HG03469 (cell line): ENCODE measurements around the gene AAK1.
"Not testable (repeated sequence)": the region's sequence is repeated elsewhere in the genome, so short reads cannot be mapped to it uniquely, and the experiment has no call there.

Experiments
- ATAC-seq: cut with Tn5 transposase; IDR thresholded peaks from one replicate; pipeline ENCODE4 v1.9.1; 2021; ENCODE audit warnings: mild to moderate bottlenecking, moderate library complexity, moderate number of reproducible peaks; ENCODE audit not compliant: unreplicated experiment

AAK1 gene

DNA sequence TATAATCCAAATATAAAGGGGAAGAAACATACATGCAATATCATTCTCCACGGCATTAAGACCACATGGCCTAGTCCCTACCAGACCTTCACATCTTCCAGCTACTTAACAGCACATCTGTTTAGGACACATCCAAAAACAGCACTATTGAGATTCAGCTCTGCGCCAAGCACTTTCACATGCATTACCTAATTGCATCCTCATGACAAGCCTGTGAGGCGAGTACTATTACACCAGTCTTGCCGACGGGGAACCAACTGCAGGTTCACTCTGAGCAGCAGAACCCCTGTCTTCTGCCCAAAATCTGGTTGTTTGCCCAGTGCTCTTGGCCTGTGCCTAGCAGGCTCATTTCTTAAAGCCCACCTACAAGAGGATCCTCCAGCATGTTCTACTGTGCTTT, 66.7 kb downstream of the AAK1 start:
- no peak for ATAC-seq

DNA sequence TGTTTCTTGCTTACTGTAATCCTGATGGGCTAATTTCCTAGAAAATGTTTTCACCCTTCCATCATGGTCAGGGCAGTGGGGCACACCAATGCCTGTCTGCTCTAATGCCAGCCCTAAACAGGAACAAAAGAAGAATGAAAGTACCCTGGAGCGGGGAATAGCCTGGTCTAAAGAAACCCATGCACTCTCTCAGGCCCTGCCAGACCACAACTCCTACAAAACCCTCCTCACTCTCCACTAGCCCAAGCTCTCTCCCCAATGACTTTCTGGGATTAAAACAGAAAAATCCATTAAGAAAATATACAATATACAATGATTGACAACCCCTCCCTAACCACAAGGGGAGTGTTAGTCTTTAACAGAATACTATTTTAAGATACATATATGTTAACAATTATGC, 67.6 kb downstream of the AAK1 start:
- no peak for ATAC-seq

DNA sequence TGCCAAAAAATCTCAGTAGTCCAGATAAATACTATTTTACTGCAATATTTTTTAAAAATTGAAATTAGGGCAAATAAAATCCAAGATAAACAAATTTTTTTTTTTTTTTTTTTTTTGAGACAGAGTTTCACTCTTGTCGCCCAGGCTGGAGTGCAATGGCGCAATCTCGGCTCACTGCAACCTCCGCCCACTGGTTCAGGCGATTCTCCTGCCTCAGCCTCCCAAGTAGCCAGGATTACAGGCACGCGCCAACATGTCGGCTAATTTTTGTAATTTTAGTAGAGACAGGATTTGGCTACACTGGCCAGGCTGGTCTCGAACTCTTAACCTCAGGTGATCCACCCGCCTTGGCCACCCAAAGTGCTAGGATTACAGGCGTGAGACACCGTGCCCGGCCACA, 68.2 kb downstream of the AAK1 start:
- not testable (repeated sequence) for ATAC-seq

DNA sequence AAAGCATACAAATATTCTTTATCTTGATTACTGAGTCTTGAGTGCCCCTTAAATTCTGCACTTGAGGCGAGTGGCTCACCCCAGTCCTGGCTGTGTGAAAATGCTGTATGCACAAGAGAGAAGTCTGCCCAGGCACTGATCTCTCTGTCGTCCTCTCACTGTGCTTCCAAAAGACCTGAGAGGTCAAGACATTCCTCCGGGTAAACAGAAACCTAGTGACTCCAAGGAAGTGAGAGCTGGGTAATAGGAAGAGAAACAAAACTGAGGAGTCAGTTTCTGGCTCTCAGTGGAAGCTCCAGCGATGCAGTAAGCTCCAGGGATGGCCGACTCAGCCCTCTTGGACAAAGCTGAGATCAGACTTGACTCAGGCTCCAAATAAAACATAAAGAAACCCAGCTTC, 70.9 kb downstream of the AAK1 start:
- no peak for ATAC-seq

DNA sequence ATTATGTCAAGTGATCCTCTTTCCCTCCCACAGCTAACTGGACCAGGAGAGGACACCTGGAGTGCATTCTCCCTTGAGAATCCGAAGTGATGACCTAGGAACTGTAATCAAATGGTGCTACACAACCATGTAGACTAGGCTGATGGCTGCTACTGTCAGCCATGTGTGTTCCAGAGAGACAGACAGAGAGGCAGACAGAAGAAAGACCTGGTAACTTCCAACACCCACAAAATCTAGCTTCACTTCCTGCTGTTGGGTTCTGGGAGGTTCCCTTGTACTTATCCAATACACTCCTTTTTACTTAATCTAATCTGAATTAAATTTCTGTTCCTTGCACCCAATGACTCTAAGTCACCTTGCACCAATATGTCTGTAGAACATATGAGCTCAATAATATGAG, 72.3 kb downstream of the AAK1 start:
- ATAC-seq: no peak

DNA sequence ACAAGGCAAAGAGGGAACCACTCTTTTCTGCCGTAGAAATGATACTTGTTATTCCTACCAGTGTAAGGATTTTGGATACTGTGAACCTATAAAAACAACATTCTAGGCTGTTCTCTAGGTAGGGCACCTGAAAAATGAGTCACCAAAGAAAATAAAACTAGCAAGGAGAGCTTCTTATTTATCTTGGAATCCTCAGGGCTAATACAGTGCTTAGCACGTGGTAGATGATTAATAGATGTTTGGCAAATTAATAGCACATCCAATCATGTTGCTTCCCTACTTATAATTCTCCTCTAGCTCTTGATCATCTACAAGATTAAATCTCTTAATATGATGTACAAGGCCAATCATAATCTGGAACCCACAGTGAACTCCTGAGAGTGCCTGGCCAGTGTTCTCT, 73.1 kb downstream of the AAK1 start:
- no peak for ATAC-seq

DNA sequence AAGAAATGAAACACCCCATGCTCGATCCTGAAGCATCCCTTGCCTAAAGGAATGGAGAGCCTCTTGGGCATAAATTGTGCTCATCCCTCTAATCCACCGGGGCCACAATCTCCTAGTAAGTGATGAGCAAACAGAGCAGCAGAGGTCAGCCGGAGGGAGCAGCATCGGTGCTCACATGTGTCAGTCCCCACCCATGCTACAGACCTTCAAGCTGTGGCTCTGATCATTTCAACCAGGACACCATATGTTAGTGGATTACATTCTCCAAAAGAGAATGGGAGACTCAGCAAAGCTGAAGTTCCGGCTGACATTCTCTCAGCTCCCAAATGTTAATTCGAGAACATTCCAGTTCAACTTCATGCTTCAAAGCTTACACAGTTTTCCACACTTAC, 75.6 kb downstream of the AAK1 start:
- ATAC-seq: no peak

DNA sequence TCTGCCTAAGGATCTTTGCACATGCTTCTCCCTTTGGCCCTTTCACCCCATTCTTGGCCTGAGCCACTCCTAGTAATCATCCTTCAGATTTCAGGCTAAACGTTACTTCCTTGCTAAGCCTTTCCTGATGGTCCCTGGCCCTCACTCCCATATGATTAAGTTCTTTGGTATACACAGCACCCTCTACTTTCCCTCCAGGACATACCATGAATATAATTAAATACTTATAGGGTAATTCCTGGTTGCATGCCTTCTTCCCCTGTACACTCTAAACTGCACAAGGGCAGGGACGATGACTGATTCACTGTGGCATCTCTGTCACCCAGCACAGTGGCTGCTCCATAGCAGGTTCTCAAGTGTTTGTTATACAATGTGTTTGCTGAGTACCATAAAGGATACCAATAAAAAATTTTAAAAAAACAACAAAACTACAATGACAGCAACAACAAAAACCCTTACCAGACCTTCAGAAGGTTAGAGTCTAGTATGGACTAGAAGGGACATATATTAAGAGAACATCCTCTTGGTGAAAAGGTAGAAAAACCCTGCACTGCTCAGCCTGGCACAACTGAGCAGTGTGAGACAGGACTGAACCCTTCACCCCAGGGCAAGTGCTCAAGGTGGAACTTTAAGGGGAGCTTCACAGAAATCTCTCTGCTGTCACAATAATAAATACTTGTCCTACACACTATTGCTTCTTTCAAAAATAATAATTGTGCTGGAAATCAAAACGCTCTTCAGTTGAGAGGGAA, 76.2 kb downstream of the AAK1 start:
- ATAC-seq: no peak

DNA sequence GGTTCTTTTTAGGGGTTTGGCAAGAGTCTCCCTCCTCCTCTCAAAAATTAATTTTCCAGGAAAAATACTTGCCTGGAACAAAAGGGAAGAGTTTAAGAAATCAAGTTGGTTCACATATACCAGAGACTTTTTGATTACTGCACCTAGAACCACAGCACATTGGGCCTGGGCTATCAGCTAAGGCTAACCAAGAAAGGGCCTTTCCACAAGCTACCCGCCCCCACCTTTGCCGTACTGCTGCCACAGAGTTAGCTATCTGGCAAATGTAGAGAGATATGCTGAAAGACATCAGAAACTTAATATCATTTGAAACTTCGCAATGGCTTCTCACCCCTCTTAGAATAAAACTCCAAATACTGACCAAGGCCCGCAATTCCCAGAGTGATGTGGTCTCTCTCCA, 76.9 kb downstream of the AAK1 start:
- ATAC-seq: no peak

DNA sequence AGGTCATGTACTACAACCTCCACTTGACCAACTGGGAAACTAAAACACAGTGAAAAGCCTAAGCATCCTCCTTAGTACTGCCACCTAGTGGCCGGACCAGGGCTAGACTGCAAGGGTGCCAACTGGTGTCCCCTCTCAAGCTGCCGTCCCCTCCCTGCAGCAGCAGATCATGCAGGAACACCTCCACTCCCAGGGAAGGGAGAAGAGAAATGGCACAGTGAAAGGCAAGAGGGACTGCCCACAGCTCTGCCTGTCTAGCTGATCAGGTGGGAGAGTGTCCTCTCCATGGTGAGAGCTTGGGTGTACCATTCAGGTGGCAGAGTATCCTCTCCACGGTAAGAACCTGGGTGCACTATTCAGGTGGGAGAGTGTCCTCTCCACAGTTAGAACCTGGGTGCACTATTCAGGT, 78.1 kb downstream of the AAK1 start:
- no peak for ATAC-seq

DNA sequence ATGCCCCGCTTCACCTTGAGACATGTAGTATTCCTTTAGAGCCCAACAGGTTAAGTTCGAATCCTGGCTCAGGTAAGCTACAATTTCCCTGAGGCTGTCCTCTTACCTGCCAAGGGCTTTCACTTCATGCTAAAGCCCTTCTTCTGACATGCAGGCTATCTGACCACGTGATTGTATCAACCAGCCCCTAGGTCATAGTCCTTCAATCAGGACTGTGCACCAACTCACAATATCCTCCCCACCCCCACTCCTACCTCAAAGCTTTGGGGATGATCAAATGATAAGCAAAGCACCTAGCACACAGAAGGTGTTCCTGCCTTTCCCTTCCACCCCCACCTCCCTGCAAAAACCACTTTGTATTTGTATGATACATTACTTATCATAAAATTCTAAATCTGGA, 78.9 kb downstream of the AAK1 start:
- no peak for ATAC-seq

DNA sequence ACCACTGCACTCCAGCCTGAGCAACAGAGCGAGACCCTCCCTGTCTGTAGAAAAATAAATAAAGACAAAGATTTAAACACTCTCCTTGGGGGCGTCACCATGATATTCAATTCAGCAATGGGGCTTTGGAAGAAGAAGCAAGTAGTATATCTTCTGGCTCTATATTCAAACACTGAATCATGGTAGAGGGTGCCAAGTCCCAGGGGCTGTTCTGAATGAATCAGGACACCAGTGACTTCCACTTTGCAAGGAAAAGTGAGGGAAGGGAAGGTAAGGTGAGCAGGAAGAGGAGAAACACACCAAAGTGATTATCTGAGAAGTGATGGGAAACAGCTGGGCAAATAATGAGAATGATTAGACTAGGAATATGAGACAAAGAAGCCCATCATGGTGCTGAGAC, 80.5 kb downstream of the AAK1 start:
- ATAC-seq: no peak

DNA sequence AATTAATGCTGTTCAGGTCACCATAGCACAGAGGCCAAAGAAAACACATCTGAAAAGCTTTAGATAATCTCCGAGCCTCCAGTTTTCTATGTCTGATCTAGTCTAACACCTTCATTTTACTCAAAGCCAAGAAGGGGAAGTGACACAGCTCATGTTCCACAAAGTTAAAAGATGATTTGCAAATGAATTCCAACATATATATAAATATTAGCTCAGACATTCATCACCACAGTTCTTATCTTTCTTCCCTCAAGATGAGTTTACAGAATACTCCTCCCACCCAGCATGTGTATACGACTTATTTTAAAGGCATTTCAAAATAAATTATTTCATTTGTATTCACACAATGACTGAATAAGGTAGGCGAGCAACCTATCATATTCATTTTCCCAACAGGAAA, 82.4 kb downstream of the AAK1 start:
- no peak for ATAC-seq

DNA sequence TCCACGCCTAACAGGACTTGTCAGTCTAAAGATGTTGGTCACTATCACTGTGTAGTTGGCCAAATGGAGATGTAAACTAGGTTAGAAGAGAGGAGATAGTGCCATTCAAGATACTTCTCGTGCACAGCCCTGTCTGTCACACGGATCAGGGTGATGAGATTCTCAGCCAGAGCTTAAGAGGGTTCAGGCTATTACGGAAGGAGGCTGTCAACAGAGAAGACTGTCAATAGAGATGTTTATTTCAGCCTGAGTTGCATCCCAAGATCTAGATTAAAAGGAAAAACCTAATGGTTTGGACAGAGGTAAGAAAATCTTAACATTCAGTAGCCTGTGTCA, 83.4 kb downstream of the AAK1 start:
- peak; percentile 5 for ATAC-seq

DNA sequence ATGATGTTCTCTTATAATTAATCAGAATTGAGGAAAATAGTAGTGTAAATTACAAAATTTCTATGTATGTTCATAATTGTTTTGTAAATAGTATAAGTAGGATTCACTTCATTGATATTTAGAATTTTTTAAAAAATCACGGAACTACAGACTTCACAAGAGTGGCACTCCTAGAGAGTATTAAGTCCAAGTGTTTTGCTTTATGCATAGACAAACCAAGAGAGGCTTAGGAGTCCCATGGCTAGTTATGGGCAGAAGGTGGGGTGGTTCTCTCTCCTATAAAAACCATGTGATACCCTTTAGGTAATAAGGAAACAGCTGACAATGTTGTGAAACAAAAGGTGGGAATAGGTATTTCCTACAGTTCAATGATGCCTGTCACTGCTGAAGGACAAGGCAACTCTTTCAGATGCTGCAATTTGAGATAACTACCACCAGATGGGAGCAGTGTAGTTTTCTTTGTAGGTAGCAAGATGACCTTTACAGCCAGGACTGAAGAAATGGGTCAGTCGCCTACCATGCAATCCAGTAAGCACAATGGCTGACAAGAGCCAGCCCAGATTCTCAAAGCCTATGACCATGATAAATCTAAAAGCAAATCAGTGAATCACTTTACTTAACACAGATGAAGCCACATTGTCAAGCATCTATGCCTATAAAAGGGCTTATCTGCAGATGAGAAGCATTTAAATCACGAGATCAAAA, 83.9 kb downstream of the AAK1 start:
- peak; percentile 51 for ATAC-seq

DNA sequence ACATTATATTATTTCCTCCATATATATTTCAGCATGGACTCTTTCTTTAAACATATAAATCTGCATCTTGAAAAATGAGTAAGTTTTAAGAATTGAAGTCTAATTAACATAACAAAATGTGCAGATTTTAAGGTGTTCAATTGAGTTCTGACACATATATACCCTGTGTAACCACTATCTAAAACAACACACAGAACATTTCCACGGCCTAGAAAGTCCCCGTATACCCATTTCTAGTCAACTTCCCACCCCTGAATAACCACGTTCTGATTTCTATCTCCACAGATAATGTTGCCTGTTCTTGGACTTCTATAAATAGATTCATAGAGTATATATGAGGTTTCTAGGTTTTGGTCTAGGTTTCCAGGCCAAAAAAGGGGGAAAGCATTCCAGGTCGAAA, 87.5 kb downstream of the AAK1 start:
- no peak for ATAC-seq

DNA sequence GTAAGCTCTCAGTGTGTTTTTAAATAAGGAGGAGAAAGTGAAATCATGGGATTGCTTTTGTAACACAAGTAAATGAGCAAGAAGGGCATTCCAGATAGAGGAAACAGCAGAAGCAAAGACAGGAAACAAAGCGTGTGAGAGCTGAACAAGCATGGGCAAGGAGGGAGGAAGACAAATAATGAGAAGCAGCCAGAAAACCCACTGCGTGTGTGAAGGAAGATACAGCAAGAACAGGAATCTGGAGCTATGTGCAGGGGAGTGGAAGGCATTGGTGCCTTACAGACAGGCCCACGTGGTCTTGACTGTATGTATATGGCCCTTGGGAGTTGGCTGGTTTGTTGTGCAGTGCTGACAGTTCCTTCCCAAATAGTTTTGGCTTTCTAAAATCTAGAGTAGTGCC, 88.6 kb downstream of the AAK1 start:
- no peak for ATAC-seq

DNA sequence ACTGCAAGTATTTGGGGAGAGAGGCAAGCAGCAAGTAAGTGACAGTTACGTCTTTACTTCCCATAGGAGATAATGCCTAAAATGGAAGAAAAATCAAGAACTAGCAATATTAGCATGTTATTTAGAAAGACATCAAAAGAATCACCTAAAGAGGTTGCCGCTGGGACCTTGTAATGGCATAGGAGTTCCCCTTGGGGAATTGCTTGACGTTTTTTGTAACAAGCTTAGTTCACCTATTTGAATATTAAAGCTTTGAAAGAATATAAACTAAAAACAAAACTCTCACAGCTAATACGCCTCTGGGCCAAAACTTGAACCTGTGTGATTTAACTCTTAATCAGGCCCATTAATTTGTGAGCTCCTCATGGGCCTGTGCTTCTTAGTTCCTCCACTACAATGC, 89.0 kb downstream of the AAK1 start:
- no peak for ATAC-seq

DNA sequence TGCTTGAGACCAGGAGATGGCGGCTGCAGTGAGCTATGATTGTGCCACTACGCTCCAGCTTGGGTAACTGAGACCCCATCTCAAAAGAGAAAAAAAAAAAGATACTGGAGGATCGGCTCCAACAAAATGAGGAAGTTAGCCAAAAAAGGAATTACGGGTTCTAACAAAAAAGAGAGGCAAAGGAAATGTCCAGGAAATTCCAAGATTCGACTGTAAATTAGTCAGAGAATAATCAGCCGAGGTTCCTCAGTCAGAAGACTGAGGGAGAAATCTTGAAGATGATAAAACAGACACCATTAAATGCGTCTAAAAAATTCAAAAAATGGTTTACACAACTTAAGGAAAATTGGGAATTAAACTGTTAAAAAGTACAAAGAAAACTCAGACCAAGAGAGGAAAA, 89.5 kb downstream of the AAK1 start:
- no peak for ATAC-seq

DNA sequence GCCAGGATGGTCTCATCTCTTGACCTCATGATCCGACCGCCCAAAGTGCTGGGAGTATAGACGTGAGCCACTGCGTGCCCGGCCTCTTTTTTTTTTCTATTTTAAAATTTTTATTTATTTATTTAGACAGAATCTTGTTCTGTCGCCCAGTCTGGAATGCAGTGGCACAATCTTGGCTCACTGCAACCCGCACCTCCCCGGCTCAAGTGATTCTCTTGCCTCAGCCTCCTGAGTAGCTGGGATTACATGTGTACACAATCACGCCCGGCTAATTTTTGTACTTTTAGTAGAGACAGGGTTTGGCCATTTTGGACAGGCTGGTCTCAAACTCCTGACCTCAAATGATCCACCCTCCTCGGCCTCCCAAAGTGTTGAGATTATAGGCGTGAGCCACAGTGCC, 93.0 kb downstream of the AAK1 start:
- not testable (repeated sequence) for ATAC-seq

DNA sequence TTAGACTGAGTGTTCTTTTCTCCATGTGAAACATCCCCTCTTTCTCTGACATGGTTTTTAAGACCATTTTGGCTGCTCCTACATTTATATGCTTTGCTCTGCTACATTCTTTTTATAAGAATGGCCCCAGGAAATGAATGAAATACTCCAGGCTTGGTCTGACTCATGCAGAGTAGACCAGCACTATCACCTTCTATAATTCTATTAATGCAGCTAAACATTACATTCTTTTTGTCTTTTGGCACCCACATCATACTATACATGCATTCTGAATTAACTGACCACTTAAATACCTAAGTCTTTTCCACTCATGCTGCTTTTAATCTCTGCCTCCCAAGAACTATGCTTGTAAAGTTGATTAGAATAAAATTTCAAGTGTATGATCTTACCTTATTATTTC, 94.1 kb downstream of the AAK1 start:
- no peak for ATAC-seq

DNA sequence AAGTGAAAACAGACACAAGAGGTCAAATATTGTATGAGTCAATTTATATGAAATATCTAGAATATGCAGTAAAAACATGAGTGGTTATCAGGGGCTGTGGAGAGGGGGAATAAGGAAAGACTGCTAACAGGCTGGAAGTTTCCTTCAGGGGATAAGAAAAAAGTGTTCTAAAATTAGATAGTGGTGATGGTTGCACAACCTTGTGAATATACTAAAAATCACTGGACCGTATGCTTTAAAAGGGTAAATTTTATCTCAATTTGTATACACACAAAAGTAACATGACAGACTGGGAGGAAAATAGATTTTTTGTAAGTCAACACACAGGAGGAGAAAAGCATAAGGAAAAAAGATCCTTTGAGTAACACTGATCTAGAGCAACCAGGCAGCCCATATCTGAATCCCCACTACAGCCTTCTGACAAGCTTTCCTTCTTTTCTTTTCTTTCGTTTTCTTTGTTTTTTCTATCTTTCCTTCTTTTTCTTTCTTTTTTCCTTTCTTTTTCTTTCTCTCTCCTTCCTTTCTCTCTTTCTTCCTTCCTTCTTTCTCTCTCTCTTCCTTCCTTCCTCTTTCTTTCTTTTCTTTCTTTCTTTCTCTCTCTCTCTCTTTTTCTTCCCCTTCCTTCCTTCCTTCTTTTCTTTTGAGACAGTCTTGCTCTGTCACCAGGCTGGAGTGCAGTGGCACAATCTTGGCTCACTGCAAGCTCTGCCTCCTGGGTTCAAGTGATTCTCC, 95.4 kb downstream of the AAK1 start:
- no peak for ATAC-seq
